HG03520 (cell line): ENCODE data around the gene DEFB108B.
"Not testable (repeated sequence)": the region's sequence is repeated elsewhere in the genome, so short reads cannot be mapped to it uniquely, and the experiment has no call there.

ENCODE experiments used
- ATAC-seq: cut with Tn5 transposase; IDR thresholded peaks from one replicate; pipeline ENCODE4 v1.9.1; 2021; ENCODE audit warnings: mild to moderate bottlenecking, moderate library complexity; ENCODE audit not compliant: unreplicated experiment

Gene DEFB108B

DNA sequence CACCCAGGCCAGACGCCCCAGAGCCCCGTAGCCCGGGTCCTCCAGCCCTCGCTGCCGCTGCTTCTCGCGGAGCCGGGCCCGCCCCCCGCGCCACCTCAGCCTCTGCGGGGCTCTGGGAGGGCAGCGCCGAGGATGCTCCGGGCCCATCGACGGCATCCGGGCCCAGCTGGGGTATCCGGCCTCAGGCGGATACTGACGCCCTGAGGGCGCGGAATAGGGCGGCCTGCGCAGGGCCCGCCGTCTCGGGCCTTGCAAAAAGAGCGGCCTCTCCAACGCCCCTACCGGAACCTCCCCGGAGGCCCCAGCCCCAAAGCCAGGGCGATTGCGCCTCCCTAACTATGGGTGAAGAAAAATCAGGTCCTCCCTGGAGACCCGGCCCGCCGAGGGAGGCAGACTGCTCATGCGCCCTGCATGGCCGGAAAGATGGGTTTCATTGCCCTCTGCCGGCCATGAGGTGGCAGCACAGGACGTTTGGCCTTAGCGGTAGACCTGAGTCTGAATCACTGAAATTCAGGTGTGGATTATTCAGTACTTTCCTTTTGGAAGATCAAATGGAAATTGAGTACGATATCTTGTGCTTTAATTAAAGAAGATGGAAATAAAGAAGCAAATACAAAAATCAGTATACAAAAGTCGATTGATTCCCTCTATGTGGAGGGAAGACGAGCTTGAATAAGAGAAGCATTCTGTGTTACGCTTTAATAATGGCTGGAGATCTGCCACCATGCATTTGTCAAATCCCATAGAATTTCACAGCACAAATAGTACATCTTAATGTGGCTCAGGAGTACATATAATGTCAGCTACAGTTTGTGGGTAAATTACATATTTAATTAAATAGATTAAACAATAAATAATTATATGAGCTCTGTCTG is 19.3 kb upstream of the DEFB108B start:
- ATAC-seq: not testable (repeated sequence)

- ATAC-seq: not testable (repeated sequence)
These were observed 11.5 kb upstream of the DEFB108B start for GRCh38 chr11:71821539-71821938.

GRCh38 chr11:71829247-71829646 is 3.8 kb upstream of the DEFB108B start:
- ATAC-seq: not testable (repeated sequence)

DNA sequence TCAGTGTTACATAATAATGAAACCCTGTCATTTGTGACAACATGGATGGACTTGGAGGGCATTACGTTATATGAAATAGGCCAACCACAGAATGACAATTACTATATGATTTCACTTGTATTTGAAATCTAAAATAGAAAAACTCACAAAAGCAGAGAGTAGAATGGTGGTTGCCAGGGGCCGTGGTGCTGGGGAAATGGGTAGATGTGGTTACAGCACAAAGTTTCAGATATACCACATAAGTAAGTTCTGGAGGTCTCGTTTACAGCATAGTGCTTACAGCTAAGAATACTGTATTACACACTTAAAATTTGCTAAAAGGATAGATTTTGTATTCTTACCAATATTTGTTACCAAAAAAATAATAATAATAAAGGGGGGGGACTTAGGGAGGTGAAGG is 3.3 kb upstream of the DEFB108B start:
- ATAC-seq: not testable (repeated sequence)

DNA sequence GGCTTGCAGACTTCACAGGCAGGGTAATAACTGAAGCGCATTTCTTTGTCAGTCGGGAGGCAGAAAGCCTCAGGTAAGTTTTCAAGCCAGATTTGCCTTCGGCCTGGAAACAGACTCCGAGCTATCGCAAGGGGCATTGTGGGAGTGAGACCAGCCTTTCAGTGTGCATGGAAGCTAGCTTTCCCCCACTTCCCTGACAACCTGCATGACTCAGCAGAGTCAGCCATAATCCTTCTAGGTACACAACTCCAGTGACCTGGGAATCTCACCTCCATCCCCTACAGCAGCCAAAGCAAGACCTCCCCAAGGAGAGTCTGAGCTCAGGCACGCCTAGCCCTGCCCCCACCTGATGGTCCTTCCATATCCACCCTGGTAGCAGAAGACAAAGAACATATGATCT is 9.7 kb downstream of the DEFB108B start:
- ATAC-seq: not testable (repeated sequence)

DNA sequence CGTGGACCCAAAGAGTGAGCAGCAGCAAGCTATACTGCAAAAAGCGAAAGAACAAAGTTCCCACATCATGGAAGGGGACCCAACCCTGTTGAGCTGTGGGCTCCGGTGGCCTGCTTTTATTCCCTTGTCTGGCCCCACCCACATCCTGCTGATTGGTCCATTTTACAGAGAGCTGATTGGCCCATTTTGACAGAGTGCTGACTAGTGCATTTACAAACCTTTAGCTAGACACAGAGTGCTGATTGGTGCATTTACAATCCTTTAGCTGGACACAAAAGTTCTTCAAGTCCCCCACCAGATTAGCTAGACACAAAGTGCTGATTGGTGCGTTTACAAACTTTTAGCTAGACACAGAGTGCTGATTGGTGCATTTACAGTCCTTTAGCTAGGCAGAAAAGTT is 10.4 kb downstream of the DEFB108B start:
- not testable (repeated sequence) for ATAC-seq

GRCh38 chr11:71843858-71844257 is 10.9 kb downstream of the DEFB108B start:
- ATAC-seq: no peak

GRCh38 chr11:71853895-71854294 is 20.9 kb downstream of the DEFB108B start:
- not testable (repeated sequence) for ATAC-seq

DNA sequence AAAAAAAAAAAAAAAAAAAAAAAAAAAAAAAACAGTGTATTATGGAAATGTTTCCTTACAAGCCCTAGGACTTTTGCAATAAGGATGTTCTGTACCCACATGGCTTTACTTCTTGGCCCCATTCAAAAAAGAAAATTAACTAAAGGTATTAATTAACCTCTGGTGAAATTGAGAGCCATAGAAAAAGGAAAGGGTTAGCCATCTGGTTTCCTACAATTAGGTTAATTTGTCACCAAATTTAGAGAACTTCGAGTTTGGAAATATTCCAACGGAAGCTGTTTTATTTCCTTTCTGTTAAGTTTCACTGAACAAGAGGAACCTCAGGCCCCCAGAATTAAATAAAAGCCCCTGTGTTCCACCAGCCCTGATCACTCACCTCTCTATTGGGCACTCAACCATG is 22.9 kb downstream of the DEFB108B start:
- not testable (repeated sequence) for ATAC-seq

DNA sequence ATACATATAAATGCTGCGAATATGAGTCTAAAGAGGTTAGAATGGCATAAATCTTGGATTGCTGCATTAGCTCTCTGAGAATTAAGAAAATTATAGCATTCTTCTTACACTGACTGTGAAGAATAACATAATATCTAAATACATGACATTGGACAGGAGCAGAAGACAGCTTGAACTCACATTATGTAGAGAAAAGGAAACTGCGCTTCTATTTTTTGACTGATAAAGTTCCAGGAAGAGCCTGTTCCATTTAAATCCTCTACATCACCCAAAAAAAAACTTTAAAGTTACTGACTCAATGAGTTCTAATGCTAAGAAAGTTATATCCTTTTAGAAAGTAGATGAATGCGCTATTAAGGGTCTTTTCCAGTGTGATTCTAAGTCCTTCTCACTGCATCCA is 27.8 kb downstream of the DEFB108B start:
- ATAC-seq: not testable (repeated sequence)

GRCh38 chr11:71863978-71864627 is 31.1 kb downstream of the DEFB108B start:
- ATAC-seq: not testable (repeated sequence)

GRCh38 chr11:71867209-71867608 is 34.2 kb downstream of the DEFB108B start:
- ATAC-seq: not testable (repeated sequence)

- not testable (repeated sequence) for ATAC-seq
These were observed 36.9 kb downstream of the DEFB108B start for GRCh38 chr11:71869931-71870330.

- not testable (repeated sequence) for ATAC-seq
These were observed 37.7 kb downstream of the DEFB108B start for GRCh38 chr11:71870661-71871060.

GRCh38 chr11:71876262-71876661 is 43.3 kb downstream of the DEFB108B start:
- ATAC-seq: not testable (repeated sequence)

GRCh38 chr11:71878059-71878458 is 45.1 kb downstream of the DEFB108B start, which contains the start of gene DEFB131B:
Gene DEFB131B (plus strand): TSS chr11:71878453. CDS start chr11:71878453, 0 bp downstream.
- ATAC-seq: not testable (repeated sequence)

- not testable (repeated sequence) for ATAC-seq
These were observed 52.8 kb downstream of the DEFB108B start for GRCh38 chr11:71885806-71886205.
